ENCODE measurements around the gene EMD.

Gene EMD

GRCh38 chrX:154378799-154379568, at the start of gene EMD:
Gene EMD, plus strand, starts transcription at chrX:154379295. Its CDS starts 190 bp downstream, at chrX:154379485.
- ATAC-seq: peak; percentile 83 to 86

DNA sequence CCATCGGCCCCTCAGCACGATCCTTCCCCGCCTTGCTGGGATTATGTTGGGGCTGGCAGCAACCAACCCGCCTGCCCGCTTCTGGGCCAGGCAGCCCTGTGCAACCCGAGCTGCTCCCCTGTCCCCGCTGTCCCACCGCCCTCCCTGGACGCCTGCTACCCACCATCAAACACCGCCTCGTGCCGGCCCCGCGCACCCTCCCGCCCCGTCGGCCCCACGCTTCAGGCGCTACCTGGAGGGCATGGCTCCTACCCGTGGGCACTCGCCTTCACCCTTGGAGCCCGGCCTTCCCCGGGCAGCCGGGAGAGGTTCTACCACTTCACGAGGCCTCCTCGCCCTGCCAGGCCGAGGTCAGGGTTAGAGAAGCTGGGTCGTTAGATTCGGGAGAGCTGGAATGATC, 46.5 kb upstream of the EMD start:
- no peak for ATAC-seq

GRCh38 chrX:154333116-154333515, 46.0 kb upstream of the EMD start:
- ATAC-seq: no peak

- no peak for ATAC-seq
Observed at GRCh38 chrX:154333837-154334271, 45.2 kb upstream of the EMD start.

DNA sequence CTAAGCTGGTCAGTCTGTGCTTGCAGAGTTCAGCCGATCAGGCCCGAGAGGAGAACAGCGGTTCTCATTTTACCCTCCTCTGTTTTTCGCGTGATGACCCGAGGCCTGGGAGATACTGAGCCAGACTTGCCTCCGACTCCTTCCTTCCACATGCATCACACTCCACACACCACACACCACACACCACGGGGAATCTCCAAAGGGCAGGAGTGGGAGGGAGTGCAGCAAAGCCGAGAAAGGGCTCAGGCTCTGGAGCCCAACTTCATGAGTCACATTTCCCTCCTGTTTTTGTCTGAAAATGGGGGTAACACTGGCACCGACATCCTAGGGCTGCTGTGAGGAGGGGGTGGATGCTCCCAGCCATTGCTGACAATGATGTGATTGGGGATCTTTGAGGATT, 44.6 kb upstream of the EMD start:
- peak in 1 of 2 donors; percentile 36 for ATAC-seq

GRCh38 chrX:154341399-154342298, 37.4 kb upstream of the EMD start:
- ATAC-seq: peak; percentile 73 to 75

GRCh38 chrX:154343063-154343462, 36.0 kb upstream of the EMD start:
- ATAC-seq: peak; percentile 34 to 39

DNA sequence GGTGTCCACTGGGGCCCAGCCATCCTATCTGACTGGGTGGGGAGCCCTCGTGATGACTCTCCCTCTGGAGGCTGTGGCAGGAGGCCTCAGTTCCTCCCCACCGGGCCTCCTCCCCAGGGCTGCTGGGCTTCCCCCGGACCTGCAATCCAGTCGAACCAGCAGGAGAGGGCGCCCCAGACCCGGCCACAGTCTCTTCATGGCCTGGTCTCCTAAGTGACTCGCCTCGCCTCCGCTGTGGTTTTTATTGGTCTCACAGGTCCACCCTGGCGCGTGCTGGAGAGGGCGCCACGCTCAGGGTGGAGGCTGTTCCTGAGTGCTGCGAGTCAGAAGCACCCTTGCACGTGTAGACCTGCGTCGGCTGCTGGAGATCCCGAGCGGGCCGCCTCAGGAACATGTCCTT, 35.5 kb upstream of the EMD start:
- ATAC-seq: peak; percentile 36

- ATAC-seq: no peak
Observed at GRCh38 chrX:154348114-154348531, 31.0 kb upstream of the EMD start.

- ATAC-seq: no peak
Observed at GRCh38 chrX:154348646-154349358, 30.3 kb upstream of the EMD start.

DNA sequence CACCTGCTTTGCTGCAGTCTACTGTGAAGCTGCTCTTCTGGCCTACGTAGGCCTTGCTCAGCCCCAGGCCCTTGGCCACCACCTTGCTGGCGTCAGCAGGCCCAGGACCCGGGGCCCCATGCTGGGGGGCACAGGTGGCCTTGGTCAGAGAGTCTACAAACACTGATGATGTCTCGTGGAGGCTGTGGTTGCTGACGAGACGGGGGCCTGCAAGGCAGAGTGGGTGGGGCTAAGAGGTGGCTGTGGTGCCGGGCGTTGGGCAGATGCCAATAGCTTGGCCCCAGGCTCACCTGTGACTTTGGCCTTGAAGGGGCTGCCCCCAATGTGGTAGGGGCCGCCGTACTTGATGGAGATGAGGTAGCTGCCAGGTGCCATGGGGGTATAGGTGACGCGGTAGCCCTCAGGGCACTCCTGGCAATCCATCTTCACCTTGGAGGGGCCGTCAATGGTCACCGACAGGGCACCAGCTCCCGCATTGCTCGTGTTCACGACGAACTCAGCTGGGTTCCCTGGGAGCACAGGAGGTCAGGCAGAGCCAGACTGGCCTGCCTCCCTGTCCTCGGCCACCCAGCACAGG, 29.6 kb upstream of the EMD start:
- ATAC-seq: no peak

- no peak for ATAC-seq
Observed at GRCh38 chrX:154349979-154350378, 29.1 kb upstream of the EMD start.

GRCh38 chrX:154350429-154351182, 28.5 kb upstream of the EMD start:
- no peak for ATAC-seq

DNA sequence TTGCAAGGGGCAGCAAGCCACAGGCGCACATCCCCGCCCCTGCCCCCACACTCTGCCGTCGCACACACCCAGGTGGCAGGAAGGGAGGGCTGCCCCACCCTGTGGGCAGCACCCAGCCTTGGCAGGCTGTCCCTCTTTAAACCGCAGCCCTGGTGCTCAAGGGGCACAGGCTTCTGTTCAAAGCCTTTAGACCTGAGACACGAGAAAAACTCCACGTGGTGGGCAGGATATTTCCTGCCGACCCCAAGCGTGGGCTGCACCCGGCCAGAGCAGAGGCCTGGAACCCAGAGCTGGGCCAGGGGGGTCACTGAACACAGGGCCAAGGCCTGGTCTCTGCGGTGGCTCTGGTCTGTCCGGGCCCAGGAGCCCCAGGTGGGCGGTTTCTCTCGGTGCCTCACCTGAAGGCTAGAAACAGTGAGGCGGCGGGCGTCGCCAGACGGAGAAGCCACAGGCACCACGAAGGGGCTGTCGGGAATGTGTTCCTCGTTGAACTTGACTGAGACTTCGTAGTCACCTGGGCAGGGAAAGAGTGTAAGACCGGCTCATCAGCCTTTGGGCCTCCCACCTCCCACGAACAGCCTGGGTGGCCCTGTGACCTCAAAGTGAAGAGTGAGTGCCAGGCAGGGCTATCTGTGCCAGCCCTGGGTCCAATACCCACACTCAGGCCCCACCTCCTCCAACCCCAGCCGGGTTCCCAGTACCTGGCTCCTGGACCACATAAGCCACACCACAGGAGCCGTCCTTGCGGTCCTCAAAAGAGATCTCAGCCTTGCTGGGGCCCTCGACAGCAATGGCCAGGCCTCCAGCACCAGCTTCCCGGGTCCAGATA, 27.7 kb upstream of the EMD start:
- ATAC-seq: peak; percentile 3 to 7

- no peak for ATAC-seq
Observed at GRCh38 chrX:154352012-154352401, 27.1 kb upstream of the EMD start.

GRCh38 chrX:154352466-154352865, 26.6 kb upstream of the EMD start:
- no peak for ATAC-seq

- ATAC-seq: no peak
Observed at GRCh38 chrX:154353172-154353843, 25.8 kb upstream of the EMD start.

GRCh38 chrX:154354013-154354412, 25.1 kb upstream of the EMD start:
- no peak for ATAC-seq

- no peak for ATAC-seq
Observed at GRCh38 chrX:154354516-154354915, 24.6 kb upstream of the EMD start.

- no peak for ATAC-seq
Observed at GRCh38 chrX:154355094-154355775, 23.9 kb upstream of the EMD start.

Data from activated CD4-positive, CD25-positive, alpha-beta regulatory T cell treated with anti-CD3 and anti-CD28 coated beads, Interleukin-2, amount 50 U/mL, for 24 hours (primary cell).